HL-60 (cell line): ENCODE measurements around the gene PRR12.

Source experiments
- DNase-seq, 2 experiments: peaks; one replicate each; pipeline ENCODE4 v3.0.0-alpha.2; 2010 to 2020; ENCODE audit warnings: low read depth in 1 of 2, low spot score in 1 of 2
- H3K27ac ChIP-seq: fragments of 250-450 bp; sonication (Bioruptor Pico); replicated peaks from 2 replicates; pipeline ENCODE4 v1.5.1; 2020; ENCODE audit warnings: mild to moderate bottlenecking, moderate library complexity
- H3K27me3 ChIP-seq: fragments of 250-450 bp; sonication (Bioruptor Pico); 2 replicates; pipeline ENCODE4 v1.5.1; 2021; ENCODE audit warnings: mild to moderate bottlenecking, moderate library complexity; ENCODE audit not compliant: insufficient read depth, poor library complexity, severe bottlenecking
- H3K4me3 ChIP-seq: replicated peaks from 2 replicates; pipeline ENCODE4 v1.5.1; 2011; ENCODE audit warnings: mild to moderate bottlenecking, control low read depth, low read length; ENCODE audit not compliant: insufficient read depth
- CTCF ChIP-seq: IDR thresholded peaks from one replicate; pipeline ENCODE4 v1.5.1; 2011; ENCODE audit warnings: low read length, control low read depth, inconsistent platforms; ENCODE audit not compliant: insufficient read depth
- GABPA ChIP-seq: IDR thresholded peaks from 2 replicates; pipeline ENCODE4 v1.6.1; 2012; ENCODE audit warnings: low read depth
- POLR2AphosphoS5 ChIP-seq: IDR thresholded peaks from 2 replicates; pipeline ENCODE4 v1.6.1; 2012; ENCODE audit warnings: low read depth
- REST ChIP-seq: IDR thresholded peaks from 2 replicates; pipeline ENCODE4 v1.6.1; 2012; ENCODE audit warnings: low read depth; ENCODE audit not compliant: insufficient replicate concordance
- SPI1 ChIP-seq: IDR thresholded peaks from 2 replicates; pipeline ENCODE4 v1.6.1; 2012; ENCODE audit warnings: low read depth, mild to moderate bottlenecking, borderline replicate concordance

PRR12 gene

GRCh38 chr19:49551531-49551930, 39.5 kb upstream of the PRR12 start:
- TF ChIP-seq GABPA (no peak), CTCF (no peak)
- DNase-seq = no peak
- H3K27me3 ChIP-seq = no peaks in the 10 kb centered on the region
- no peak overlapping the region for H3K4me3 ChIP-seq
- H3K27ac ChIP-seq = no peak overlapping the region

- Histone ChIP-seq H3K27me3 (no peaks in the 10 kb centered on the region), H3K4me3 (no peak overlapping the region), H3K27ac (no peak overlapping the region)
- no peak for TF ChIP-seq SPI1
- no peak for TF ChIP-seq REST
- no peak for TF ChIP-seq CTCF
- no peak for TF ChIP-seq GABPA
- TF ChIP-seq POLR2AphosphoS5 = no peak
- DNase-seq = no peak
Observed at GRCh38 chr19:49552749-49553148, 38.2 kb upstream of the PRR12 start.

- TF ChIP-seq CTCF = no peak
- Histone ChIP-seq H3K27ac (no peak overlapping the region), H3K4me3 (no peak overlapping the region), H3K27me3 (no peaks in the 10 kb centered on the region)
- DNase-seq = no peak
Observed at GRCh38 chr19:49553451-49554271, 37.3 kb upstream of the PRR12 start.

GRCh38 chr19:49554701-49555181, 36.2 kb upstream of the PRR12 start:
- Histone ChIP-seq H3K4me3 (no peak overlapping the region), H3K27me3 (no peaks in the 10 kb centered on the region), H3K27ac (no peak overlapping the region)
- DNase-seq = no peak
- TF ChIP-seq REST (no peak), POLR2AphosphoS5 (no peak), GABPA (no peak), SPI1 (no peak), CTCF (no peak)
